ENCODE results near the gene CD53. TPM values are rescaled to one million over a fixed set of nuclear protein-coding genes. Genes with fewer than 3 reads are reported as not detected.

Gene CD53
- total and polyA plus RNA-seq, 3 experiments from 2014 or later = 190 to 1,104 (median 194) TPM

Other genes starting within 250 kb of the CD53 start
- gene KCNA3, start 198.2 kb upstream of the CD53 start, total RNA-seq = 10 to 100 TPM; 38.4 to 40.5 TPM
- gene KCNA3, start 198.2 kb upstream of the CD53 start, polyA plus RNA-seq = 94.0 TPM
- 10 to 100 TPM; 14.1 to 15.6 TPM for gene LRIF1, start 90.8 kb downstream of the CD53 start, total RNA-seq
- gene LRIF1, start 90.8 kb downstream of the CD53 start, polyA plus RNA-seq = 30.2 TPM